Heart left ventricle (tissue), 13 donors: ENCODE results near the gene ANKRD40.

ENCODE experiments used
- POLR2A ChIP-seq, 2 donors: fragments of 450-650 bp; IDR thresholded peaks; one replicate each; pipeline ENCODE4 v1.6.1; 2017; ENCODE audit warnings: antibody characterized with exemption in 2 of 2, mild to moderate bottlenecking in 2 of 2, moderate library complexity in 2 of 2
- TF ChIP-seq, protein P1 (sequence below), 12 donors: fragments of 200-600 bp; sonication (generic) in 4 of 12; IDR thresholded peaks; one replicate each; pipeline versions ENCODE4 v1.5.0 to v1.8.0; 2018 to 2022; ENCODE audit warnings: antibody characterized with exemption in 12 of 12, mild to moderate bottlenecking in 5 of 12
- donor health status: ischemic (EF 13 %, LVEDD 7.1; RV severe dilation, severe dysfunction).
- donor health status: DM: no; HTN: yes; CAD: no.
- donor health status: DM: no; HTN: no; CAD: no.
- donor health status: ischemic (EF 25% LVEDD 6.9; RV normal size, moderate dysfunction).
- donor health status: ischemic (EF 25% LVEDD 5.7; RV mildly dilated, moderate dysfunction).
- donor health status: ischemic (EF 35%, LVEDD 5.7; RV mildly dilated, moderate dysfunction).
- donor health status: nonischemic (EF 11% LVEDD 7.7; RV severe dilation, severe dysfunction).
- donor health status: DM: yes; HTN: yes; CAD: no.
- donor health status: PGD.
- donor health status: ischemic (EF 29% LVEDD 5.4; RV normal size, mild dysfunction).
- donor health status: nonischemic (EF 23%, LVEDD 6.1; RV moderate dilation, normal function).

DNA sequence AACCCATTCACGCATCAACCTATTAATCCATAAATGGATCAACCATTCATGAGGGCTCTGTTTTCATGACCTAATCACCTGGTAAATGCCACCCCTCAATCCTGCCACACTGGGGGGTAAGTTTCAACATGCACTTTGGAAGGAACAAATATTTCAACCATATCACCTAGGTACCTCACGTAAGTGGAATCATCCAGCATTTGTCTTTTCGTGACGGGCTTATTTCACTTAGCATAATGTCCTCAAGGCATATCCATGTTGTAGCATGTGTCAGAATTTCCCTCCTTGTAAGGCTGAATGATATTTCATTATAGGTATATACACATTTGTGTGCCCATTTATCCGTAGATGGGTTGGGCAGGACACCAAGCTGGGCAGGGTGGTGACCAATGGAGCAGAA, 35.6 kb downstream of the ANKRD40 start:
- TF ChIP-seq, protein P1, sequence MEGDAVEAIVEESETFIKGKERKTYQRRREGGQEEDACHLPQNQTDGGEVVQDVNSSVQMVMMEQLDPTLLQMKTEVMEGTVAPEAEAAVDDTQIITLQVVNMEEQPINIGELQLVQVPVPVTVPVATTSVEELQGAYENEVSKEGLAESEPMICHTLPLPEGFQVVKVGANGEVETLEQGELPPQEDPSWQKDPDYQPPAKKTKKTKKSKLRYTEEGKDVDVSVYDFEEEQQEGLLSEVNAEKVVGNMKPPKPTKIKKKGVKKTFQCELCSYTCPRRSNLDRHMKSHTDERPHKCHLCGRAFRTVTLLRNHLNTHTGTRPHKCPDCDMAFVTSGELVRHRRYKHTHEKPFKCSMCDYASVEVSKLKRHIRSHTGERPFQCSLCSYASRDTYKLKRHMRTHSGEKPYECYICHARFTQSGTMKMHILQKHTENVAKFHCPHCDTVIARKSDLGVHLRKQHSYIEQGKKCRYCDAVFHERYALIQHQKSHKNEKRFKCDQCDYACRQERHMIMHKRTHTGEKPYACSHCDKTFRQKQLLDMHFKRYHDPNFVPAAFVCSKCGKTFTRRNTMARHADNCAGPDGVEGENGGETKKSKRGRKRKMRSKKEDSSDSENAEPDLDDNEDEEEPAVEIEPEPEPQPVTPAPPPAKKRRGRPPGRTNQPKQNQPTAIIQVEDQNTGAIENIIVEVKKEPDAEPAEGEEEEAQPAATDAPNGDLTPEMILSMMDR (IDR thresholded peaks at IDR 0.05), result no peak
- no peak for TF ChIP-seq POLR2A (IDR thresholded peaks at IDR 0.05)
